ENCODE data around the gene RNF2.

RNF2 gene

DNA sequence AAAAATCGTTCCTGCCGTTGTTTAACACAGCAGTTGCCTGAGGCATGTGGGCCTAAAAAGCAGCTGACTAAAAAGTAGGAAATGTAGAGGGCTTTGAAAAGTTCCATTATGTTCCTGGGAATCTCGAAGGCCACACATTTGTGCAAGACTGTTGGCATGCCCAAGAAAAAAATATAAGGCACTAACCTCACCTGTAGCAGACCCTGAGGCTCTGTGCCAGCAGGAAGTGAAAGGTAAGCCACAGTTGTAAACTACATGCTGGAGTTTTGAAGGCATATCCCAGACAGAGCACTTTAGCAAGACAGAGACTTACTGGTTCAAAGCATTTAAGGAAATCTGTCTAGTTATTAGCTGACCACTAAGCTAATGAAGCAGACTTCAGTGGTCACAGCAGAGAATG lies 58.7 kb downstream of the RNF2 start:
- DNase-seq = no peak

DNA sequence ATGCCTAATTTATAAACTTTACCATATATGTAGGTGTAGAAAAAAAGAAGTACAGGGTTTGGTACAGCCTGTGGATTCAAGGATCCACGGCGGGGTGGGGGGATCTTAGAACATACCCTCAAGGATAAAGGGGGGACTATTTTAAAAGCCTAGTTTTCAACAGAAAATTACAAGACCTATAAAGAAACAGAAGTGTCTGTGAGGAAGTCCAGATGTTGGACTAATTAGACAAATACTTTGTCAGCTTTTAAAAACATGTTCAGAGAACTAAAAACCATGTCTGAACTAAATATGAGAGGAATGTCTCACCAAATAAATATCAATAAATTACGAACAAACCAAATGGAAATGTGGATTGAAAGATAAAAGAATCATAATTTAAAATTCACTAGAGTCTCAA lies 59.8 kb downstream of the RNF2 start:
- no peak for DNase-seq

GRCh38 chr1:185108321-185108720 lies 63.0 kb downstream of the RNF2 start:
- DNase-seq = no peak

- no peak for DNase-seq
These were observed 64.8 kb downstream of the RNF2 start for GRCh38 chr1:185110145-185110544.

DNA sequence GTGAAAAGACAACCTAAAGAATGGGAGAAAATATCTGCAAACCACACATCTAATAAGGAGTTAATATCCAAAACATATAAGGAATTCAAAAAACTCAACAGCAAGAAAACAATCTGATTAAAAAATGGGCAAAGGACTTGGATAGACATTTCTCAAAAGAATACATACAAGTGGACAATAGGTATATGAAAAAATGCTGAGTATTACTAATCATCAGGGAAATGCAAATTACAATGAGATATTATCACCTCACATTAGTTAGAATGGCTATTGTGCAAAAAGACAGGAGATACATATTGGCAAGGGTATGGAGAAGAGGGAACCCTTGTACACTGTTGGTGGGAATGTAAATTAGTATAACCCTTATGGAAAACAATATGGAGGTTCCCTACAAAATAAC lies 66.5 kb downstream of the RNF2 start:
- no peak for DNase-seq

GRCh38 chr1:185112356-185112755 lies 67.0 kb downstream of the RNF2 start:
- DNase-seq = no peak

DNA sequence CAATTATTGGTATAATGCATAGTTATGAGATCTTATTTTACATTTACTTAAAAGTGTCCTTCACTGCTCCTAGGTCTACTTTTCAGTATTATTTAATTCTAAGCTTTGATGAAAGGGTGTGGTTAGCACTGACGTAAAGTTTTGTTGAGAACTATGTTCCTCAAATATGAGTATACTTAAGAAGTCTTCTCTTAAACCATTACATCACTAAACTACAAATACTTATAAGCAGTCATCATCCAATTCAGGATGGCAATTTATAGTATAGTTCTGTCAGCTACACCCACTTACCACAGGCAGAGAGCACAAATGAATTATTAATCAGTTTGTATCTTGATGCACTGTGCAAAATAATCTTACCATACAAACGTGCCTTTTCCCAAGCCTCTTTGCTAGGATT lies 84.3 kb downstream of the RNF2 start:
- peak; percentile 5 for DNase-seq

DNA sequence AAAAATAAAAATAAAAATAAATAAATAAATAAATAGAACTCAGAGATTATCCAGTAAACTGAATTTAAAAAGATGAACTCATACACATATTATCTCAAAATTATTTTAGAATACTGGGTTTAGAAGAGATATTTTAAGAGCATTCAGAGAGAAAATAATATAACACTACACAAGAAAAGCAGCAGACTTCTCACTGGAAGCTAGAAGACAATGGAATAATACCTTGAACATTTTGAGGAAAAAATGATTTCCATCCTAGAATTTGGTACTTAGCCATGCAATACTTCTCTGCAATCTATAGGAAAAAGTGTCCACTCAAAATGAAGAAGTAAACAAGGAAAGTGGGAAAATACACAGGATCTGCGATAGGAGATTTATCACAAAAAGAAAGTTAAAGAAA lies 87.2 kb downstream of the RNF2 start:
- DNase-seq = no peak

- no peak for DNase-seq
These were observed 92.7 kb downstream of the RNF2 start for GRCh38 chr1:185137896-185138545.

GRCh38 chr1:185139246-185139645 lies 93.9 kb downstream of the RNF2 start:
- DNase-seq = no peak

DNA sequence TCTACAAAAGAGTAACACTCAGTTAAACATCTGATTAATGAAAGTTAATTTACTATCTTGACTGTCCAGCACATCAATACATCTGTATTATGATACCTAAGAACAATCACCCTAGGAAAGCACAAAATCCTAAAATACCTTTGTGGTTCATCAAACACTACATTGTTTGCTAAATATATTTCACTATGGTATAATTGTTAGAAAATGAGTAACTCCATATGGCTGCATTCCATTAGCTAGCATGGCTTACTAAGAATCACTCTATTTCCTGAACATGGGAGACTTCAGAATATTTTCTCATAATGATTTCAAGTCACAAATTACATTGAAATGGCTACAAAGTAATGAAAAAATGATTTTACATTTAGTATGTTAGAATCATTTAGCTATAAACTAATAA lies 98.9 kb downstream of the RNF2 start:
- DNase-seq = no peak

DNA sequence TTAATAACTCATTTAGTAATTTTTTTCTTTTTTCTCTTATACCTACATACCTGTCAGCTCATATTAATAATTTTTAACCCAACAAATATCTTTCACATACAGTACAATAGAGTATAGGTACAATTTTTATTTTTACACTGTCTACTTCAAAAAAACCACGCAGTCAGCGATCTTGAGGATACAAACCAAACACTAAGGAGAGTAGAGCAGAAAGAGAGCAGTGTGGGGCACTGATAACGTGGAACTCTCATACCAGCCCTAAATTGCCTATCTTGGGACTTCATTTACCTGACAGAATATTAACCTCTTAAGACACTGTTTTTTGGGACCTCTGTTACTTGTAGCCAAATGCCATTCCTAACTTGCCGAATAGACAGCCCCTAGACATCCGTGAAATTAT lies 105.9 kb downstream of the RNF2 start:
- no peak for DNase-seq

Measured in MV-4-11 (cell line).